ENCODE results near the gene ABCA5.
A peak's percentile ranks its signal among the peaks of the same experiment; 100 is the strongest.

ABCA5 gene
- 6.2 to 41.7 (median 19.6) reads per million in 17 experiments for total RNA-seq

GRCh38 chr17:69327060-69327831 is at the start of gene ABCA5:
ABCA5 (minus strand) TSS chr17:69327133; CDS start chr17:69314415, 12,718 bp downstream.
- DNase-seq = peak; percentile 88 to 96 (median 92)

DNA sequence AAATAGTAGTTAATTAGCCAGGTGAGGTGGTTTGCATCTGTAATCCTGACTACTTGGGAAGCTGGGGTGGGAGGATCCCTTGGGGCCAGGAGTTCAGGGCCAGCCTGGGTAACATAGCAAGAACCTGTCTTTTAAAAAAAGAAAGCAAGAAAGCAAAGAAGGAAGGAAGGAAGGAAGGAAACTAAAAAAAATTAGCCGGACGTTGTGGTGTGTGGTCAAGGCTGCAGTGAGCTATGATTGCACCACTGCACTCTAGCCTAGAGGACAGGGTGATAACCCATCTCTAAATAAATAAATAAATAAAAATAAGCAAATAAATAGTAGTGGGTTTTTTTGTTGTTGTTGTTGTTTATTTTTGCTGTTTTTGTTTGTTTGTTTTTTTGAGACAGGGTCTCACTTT is 48.3 kb upstream of the ABCA5 start:
- peak in 3 of 4 experiments; percentile 10 to 34 (median 16) for DNase-seq

DNA sequence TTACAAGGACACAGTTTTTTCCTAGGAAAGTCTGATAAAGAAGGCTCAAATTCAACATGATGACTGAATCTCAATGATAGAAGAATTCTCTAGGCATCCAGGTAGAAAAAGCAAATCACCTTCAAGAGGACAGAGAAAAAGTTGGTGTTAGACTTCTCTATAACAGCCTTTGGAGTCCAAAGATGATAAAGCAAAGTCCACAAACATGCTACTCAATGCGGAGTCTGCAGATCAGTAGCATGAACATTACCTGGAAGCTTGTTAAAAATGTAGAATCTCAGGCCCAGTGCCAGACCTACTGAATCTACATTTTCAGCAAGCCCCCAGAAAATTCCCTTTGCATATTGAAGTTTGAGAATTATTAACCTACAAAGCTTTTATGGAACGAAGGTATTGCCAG is 46.1 kb upstream of the ABCA5 start:
- no peak for DNase-seq

DNA sequence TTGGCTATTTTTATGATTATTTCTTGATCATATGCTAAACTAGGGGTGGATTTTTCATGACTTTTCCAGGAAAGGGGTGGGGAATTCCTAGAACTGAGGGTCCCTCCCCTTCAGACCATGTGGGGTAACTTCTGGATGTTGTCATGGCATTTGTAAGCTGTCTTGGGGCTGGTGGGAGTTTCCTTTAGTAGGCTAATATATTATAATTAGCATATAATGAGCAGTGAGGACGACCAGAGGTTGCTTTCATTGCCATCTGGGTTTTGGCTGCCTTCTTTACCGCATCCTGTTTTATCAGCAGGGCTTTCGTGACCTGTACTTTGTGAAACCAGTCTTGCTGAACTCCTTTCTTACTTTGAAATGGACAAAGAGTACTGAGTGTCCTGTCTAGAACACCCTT is 40.4 kb upstream of the ABCA5 start:
- no peak for DNase-seq

DNA sequence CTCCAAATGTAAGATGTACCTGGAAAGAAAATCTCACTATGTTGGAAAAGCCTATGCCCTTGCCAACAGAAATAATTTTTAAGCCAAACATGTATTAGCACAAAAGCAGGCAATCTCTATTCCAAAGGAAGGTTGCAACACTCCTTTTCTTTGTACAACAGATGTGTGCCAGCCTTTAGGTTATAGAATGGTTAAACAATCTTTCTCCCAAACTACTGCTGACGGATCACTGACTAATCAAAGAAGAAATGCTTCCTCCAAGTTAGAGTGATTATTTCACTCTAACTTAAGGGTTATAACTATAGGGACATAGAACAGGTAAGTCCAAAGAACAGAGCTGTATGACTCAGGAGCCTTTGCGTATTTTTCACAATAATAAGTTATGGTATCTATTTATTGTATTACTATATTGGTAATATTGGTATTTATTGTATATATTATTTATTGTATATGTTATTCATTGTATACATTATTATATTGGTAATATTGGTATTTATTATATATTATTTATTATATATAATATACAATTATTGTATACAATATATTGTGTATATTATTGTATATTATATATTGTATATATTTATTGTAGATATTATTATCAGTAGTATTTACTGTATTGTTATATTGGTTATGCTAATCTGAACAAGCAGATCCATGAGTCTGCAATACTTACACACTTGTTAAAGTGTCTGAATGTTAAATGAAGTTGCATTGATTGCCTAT is 36.7 kb upstream of the ABCA5 start:
- no peak for DNase-seq

DNA sequence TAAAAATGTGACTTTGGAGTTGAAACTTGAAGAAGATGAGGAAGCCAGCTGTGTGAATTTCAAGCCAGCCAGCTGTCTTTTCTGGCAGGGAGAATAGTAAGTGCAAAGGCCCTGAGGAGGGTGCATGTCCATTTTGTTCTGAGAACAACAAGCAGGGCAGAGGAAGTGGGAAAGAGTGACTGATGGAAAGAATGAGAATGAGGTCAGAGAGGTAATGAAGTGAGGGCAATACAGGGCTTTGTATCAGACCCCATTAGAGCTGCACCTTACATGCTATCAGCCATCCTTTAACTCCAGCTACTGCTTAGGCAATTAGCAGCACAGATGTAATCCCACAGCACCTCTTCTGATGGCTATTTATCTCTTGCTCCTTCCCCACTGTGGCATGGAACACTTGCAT is 34.2 kb upstream of the ABCA5 start:
- DNase-seq = no peak

GRCh38 chr17:69358688-69359596 is 32.0 kb upstream of the ABCA5 start:
- DNase-seq = no peak

DNA sequence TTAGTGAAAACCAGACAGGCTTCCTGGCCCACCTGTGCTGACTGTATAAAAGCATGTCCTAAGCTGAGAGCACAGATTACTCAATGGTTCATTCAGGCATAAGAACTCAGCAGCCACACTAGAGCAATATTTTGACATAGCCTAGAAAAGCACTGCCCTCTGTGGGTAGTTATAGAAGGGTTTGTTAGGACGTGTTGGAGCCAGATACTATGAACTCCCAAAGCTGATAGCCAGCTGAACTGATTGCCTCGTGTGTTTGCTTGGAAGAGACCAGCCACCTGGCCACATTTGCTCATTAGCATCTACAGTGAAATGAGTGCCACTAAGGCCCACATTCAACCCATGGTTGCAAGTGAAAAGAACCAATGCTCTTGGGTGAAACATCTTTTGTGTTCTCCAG is 30.8 kb upstream of the ABCA5 start:
- no peak for DNase-seq

DNA sequence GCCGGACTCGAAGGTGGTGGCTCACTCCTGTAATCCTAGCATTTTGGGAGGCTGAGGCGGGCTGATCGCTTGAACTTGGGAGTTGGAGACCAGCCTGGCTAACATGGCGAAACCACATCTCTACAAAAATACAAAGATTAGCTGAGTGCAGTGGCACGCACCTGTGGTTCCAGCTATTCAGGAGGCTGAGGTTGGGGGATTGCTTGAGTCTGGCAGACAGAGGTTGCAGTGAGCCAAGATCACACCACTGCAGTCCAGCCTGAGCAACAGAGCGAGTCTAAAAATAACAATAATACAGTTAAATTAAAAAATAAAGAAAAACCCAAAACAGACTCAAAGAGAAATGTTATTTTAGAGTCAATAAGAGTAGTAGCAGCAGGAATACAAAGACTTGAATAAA is 29.7 kb upstream of the ABCA5 start:
- DNase-seq = no peak

DNA sequence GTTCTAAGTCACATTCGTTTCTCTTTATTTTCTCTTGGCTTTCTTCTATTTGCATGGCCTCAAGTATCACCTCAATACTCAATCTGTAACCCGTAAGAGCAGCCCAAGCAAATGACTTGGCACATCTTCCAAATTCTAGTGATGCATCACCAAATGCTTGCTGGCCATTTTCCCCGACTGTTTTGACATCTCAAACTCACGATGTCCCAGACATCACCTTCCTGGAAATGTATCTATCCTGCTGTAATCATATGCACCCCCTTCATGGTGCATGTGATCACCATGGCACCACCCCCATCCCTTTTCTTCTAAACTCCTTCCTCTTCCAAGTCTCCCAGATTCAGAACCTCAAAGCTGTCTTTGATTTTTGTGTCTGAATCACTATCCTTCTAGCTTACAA is 24.0 kb upstream of the ABCA5 start:
- DNase-seq = no peak

- DNase-seq = no peak
These were observed 21.5 kb upstream of the ABCA5 start for GRCh38 chr17:69348429-69348828.

DNA sequence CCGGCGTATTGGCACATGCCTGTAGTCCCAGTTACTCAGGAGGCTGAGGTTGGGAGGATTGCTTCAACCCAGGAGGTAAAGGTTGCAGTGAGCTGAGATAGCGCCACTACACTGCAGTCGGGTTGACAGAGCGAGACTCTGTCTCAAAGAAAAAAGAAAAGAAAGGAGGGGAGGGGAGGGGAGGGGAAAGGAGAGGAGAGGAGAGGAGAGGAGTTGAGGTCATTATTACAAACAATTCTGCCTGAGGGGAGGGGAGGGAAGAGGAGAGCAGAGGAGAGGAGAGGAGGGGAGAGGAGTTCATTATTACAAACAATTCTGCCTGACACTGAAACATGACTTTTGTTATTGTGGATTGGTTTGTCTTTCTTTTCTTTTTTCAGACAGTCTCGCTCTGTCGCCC is 19.8 kb upstream of the ABCA5 start:
- DNase-seq = no peak

GRCh38 chr17:69344939-69345338 is 18.0 kb upstream of the ABCA5 start:
- no peak for DNase-seq

- DNase-seq = no peak
These were observed 16.1 kb upstream of the ABCA5 start for GRCh38 chr17:69342896-69343644.

DNA sequence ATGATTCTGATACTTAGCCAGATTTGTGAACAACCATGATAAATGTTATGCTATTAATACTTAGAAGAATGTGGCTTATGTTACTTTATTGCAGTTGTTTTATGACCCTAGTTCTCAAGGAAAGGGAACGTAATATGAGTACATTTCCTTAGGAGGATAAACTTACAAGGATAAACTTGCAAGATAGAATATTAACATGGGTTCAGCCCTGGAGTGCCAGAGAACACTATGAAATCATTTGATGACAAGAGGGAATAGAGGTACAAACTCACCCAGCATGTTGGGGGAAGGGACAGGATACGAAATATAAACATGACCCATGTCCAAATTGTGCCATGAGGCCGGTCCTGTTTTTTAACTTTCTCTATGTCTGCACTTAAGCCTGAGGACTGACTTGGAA is 13.0 kb upstream of the ABCA5 start:
- no peak for DNase-seq

GRCh38 chr17:69336996-69337395 is 10.1 kb upstream of the ABCA5 start:
- no peak for DNase-seq

DNA sequence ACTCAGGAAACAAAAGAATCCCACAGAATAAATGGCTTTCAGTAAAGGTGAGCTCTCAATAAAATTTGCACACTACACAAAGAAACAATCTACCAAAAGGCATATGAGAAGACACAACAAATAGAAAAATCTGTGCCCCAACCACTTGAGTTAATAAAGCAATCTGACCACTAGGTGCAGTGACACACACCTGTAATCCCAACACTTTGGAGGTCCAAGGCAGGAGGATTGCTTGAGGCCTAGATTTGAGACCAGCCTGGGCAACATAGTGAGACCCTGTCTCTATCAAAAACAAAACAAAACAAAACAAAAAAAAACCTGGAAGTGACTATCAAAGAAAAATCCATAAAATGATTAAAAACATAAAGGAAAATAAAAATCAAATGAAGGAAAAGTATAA is 9.6 kb upstream of the ABCA5 start:
- DNase-seq = no peak

- peak; percentile 3 to 65 (median 34) for DNase-seq
These were observed 8.1 kb upstream of the ABCA5 start for GRCh38 chr17:69335058-69335457.

DNA sequence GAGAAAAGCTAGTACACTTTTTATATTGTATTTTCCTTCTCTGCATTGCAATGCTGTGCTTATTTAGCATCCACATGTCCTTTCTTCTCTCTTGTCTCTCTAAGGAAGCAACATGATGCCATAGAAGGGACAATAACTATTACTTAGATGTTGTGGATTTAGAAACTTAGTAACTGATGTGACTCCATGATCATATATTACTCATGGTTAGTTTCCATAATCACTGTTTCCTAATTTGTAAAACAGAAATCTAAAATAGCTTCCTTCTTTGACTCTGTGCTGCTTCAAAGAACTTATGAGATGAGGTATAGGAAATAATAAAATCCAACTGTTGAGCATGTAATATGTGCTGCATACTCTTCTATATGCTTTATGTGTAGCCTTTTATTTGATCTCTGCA is 6.6 kb upstream of the ABCA5 start:
- DNase-seq = peak in 2 of 4 experiments; percentile 15 to 29

GRCh38 chr17:69331756-69332155 is 4.8 kb upstream of the ABCA5 start:
- no peak for DNase-seq

DNA sequence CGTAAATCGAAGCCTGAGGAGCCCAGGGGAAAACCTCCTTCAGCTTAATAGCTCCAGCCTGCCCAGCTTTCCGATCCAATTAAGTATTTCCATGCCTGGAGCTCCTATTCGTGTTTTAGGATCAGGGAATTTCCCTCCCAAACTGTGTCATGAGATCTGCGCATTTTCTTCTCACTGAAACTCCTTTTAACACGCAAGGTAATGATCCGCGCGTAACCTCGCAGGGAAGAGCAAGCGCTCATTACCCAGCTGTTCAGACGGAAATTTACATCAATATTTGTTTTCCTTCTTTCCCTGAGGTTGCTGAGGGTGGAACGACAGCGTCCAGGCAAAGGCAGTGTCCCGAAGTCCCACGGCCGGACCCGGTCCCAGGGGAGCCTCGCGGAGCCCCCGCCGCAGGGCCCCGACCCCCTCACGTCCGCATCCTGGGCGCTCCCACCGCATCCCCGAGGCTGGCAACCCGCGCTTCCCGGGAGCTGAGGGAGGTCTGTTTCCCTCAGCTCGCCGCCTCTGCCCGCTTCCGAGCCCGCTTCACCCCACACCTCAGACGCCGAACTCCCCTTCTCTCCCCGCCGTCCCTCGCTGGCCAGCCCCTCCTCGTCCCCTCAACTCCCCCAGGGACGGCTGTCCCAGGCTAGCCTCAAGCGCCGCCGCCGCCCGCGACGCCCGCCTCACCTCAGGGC is 415 bp downstream of the ABCA5 start:
- peak in 3 of 4 experiments; percentile 18 to 37 (median 21) for DNase-seq
